GM18951 (cell line): ENCODE data around the gene DCHS1.

Experiments used
- POLR2A ChIP-seq: IDR thresholded peaks from 4 replicates; pipeline ENCODE4 v1.6.1; 2011; ENCODE audit warnings: mild to moderate bottlenecking; ENCODE audit not compliant: insufficient read length, insufficient read depth; ENCODE audit errors: extremely low read depth
- in situ Hi-C: fragments of 300-500 bp; cut with MboI; formaldehyde crosslinking; loops from one replicate; pipeline ENCODE4 v1.12.0; 2022; ENCODE audit warnings: low sequenced_read_pairs, mixed read lengths, inconsistent platforms; ENCODE audit not compliant: unreplicated experiment

The DCHS1 gene

GRCh38 chr11:6682936-6683861 lies 27.6 kb upstream of the DCHS1 start, which contains the start of gene MRPL17:
Gene MRPL17 (minus strand): TSS chr11:6683340. CDS start chr11:6683296, 44 bp downstream.
- in situ Hi-C loops, result loop anchor here (10.0 kb wide), 1 partner anchor 148 kb away; no protein-coding TSS in a partner anchor
- TF ChIP-seq POLR2A, result peak; percentile 94

GRCh38 chr11:6682591-6682935 lies 27.0 kb upstream of the DCHS1 start:
- no peak for TF ChIP-seq POLR2A
- in situ Hi-C loops, result loop anchor here (10.0 kb wide), 1 partner anchor 148 kb away; no protein-coding TSS in a partner anchor

- in situ Hi-C loops, result loop anchor here (10.0 kb wide), 1 partner anchor 147 kb away; no protein-coding TSS in a partner anchor
- TF ChIP-seq POLR2A, result no peak
Observed at GRCh38 chr11:6681949-6682348, 26.3 kb upstream of the DCHS1 start.

- TF ChIP-seq POLR2A, result no peak
- in situ Hi-C loops, result loop anchor here (10.0 kb wide), 1 partner anchor 147 kb away; no protein-coding TSS in a partner anchor
Observed at GRCh38 chr11:6681505-6681904, 25.9 kb upstream of the DCHS1 start.

GRCh38 chr11:6677018-6677417 lies 21.4 kb upstream of the DCHS1 start:
- in situ Hi-C loops, result loop anchor here (5.0 kb wide), 1 partner anchor 75 kb away; the partner anchor contains the start of genes ILK and RRP8
- no peak for TF ChIP-seq POLR2A

GRCh38 chr11:6674862-6675261 lies 19.3 kb upstream of the DCHS1 start:
- in situ Hi-C loops, result loop anchor here (5.0 kb wide), 1 partner anchor 73 kb away; the partner anchor contains the start of genes ILK and RRP8
- no peak for TF ChIP-seq POLR2A

- in situ Hi-C loops, result no loop called here
- no peak for TF ChIP-seq POLR2A
Observed at GRCh38 chr11:6674219-6674597, 18.6 kb upstream of the DCHS1 start.

- no peak for TF ChIP-seq POLR2A
- in situ Hi-C loops, result no loop called here
Observed at GRCh38 chr11:6673523-6674218, 18.1 kb upstream of the DCHS1 start.

GRCh38 chr11:6671991-6672390 lies 16.4 kb upstream of the DCHS1 start:
- no peak for TF ChIP-seq POLR2A
- in situ Hi-C loops, result no loop called here

- in situ Hi-C loops, result no loop called here
- no peak for TF ChIP-seq POLR2A
Observed at GRCh38 chr11:6670202-6670830, 14.7 kb upstream of the DCHS1 start.

GRCh38 chr11:6667733-6668374 lies 12.2 kb upstream of the DCHS1 start:
- TF ChIP-seq POLR2A, result no peak
- in situ Hi-C loops, result no loop called here

- in situ Hi-C loops, result no loop called here
- no peak for TF ChIP-seq POLR2A
Observed at GRCh38 chr11:6666302-6667183, 10.9 kb upstream of the DCHS1 start.

- no peak for TF ChIP-seq POLR2A
- in situ Hi-C loops, result no loop called here
Observed at GRCh38 chr11:6664551-6664950, 8.9 kb upstream of the DCHS1 start.
